SK-N-SH (cell line): ENCODE measurements around the gene MGAT4A. TPM values are rescaled to one million over a fixed set of nuclear protein-coding genes. Genes with fewer than 3 reads are reported as not detected.

Experiments used
- CTCF ChIA-PET: fragments of 300-600, 350-600 bp; formaldehyde crosslinking; extraction: SDS; loops from one replicate; lab custom pipeline; 2021; lab: Yijun Ruan, JAX
- POLR2A ChIA-PET: fragments of 350-600 bp; sonication (Branson Sonifier 250); formaldehyde crosslinking; extraction: SDS; loops from one replicate; lab custom pipeline; 2020; ENCODE audit warnings: antibody characterized with exemption, inconsistent platforms; lab: Yijun Ruan, JAX
- DNase-seq: peaks from one replicate; pipeline ENCODE4 v3.0.0; 2012
- H2AFZ ChIP-seq: fragments of 200-600 bp; sonication (generic); 2 replicates; pipeline ENCODE4 v1.8.1; 2016; ENCODE audit warnings: antibody characterized with exemption, mild to moderate bottlenecking, low read depth
- H3F3A ChIP-seq: fragments of 200-600 bp; sonication (generic); replicated peaks from 2 replicates; pipeline ENCODE3; 2016; ENCODE audit warnings: antibody characterized with exemption, mild to moderate bottlenecking; ENCODE audit not compliant: insufficient read depth
- H3K27ac ChIP-seq, 2 experiments: fragments of 200-500 bp in 1 of 2; fragments of 200-600 bp in 1 of 2; sonication (Bioruptor generic) in 1 of 2; sonication (generic), shearing (Covaris generic) in 1 of 2; 2 replicates each; pipeline versions ENCODE4 v1.5.1 to v1.6.1; 2014 to 2016; ENCODE audit warnings: low read depth in 2 of 2, inconsistent platforms in 1 of 2, low read length in 1 of 2, mild to moderate bottlenecking in 1 of 2, mixed read lengths in 1 of 2
- H3K27me3 ChIP-seq: fragments of 200-600 bp; sonication (generic), shearing (Covaris generic); 2 replicates; pipeline ENCODE4 v1.6.1; 2016; ENCODE audit warnings: mixed run types; ENCODE audit not compliant: insufficient read depth
- H3K36me3 ChIP-seq, 2 experiments: fragments of 200-500 bp in 1 of 2; fragments of 200-600 bp in 1 of 2; sonication (Bioruptor generic) in 1 of 2; sonication (generic) in 1 of 2; replicated peaks in 1 of 2; 2 replicates each; pipeline versions ENCODE3 to v1.5.1; 2014 to 2016; ENCODE audit warnings: low read length in 1 of 2, mild to moderate bottlenecking in 1 of 2; ENCODE audit not compliant: insufficient read depth in 2 of 2, control insufficient read depth in 1 of 2
- H3K4me1 ChIP-seq, 2 experiments: fragments of 200-500 bp in 1 of 2; fragments of 200-600 bp in 1 of 2; sonication (Bioruptor generic) in 1 of 2; sonication (generic), shearing (Covaris generic) in 1 of 2; 2 replicates each; pipeline versions ENCODE4 v1.5.1 to v1.6.1; 2014 to 2016; ENCODE audit warnings: low read depth in 1 of 2, low read length in 1 of 2, mixed run types in 1 of 2; ENCODE audit not compliant: insufficient read depth in 2 of 2, control insufficient read depth in 1 of 2
- H3K4me2 ChIP-seq: fragments of 200-600 bp; sonication (generic), shearing (Covaris generic); 2 replicates; pipeline ENCODE4 v1.6.1; 2017; ENCODE audit warnings: mixed run types
- H3K4me3 ChIP-seq, 2 experiments: fragments of 200-500 bp in 1 of 2; fragments of 200-600 bp in 1 of 2; sonication (Bioruptor generic) in 1 of 2; sonication (generic), shearing (Covaris generic) in 1 of 2; 2 replicates each; pipeline versions ENCODE4 v1.5.1 to v1.8.1; 2014 to 2016; ENCODE audit warnings: low read depth in 2 of 2, inconsistent platforms in 1 of 2, low read length in 1 of 2, mild to moderate bottlenecking in 1 of 2, mixed read lengths in 1 of 2, moderate library complexity in 1 of 2
- H3K79me2 ChIP-seq: fragments of 200-600 bp; sonication (generic); 2 replicates; pipeline ENCODE4 v1.8.1; 2017; ENCODE audit warnings: mild to moderate bottlenecking; ENCODE audit not compliant: insufficient read depth
- H3K9ac ChIP-seq: fragments of 200-600 bp; sonication (generic); 2 replicates; pipeline ENCODE4 v1.6.1; 2017; ENCODE audit warnings: mixed run types
- H3K9me2 ChIP-seq: fragments of 200-600 bp; sonication (generic); 2 replicates; pipeline ENCODE4 v1.6.1; 2017; ENCODE audit warnings: mixed run types
- H3K9me3 ChIP-seq: fragments of 200-600 bp; sonication (generic); 2 replicates; pipeline ENCODE4 v1.6.1; 2017; ENCODE audit warnings: mixed run types, mild to moderate bottlenecking, moderate library complexity
- H4K20me1 ChIP-seq: fragments of 200-600 bp; sonication (generic); 2 replicates; pipeline ENCODE4 v1.6.1; 2017; ENCODE audit warnings: mild to moderate bottlenecking, mixed run types; ENCODE audit not compliant: insufficient read depth
- ELF1 ChIP-seq: IDR thresholded peaks from 2 replicates; pipeline ENCODE4 v1.4.0; 2012
- EP300 ChIP-seq, 2 experiments: IDR thresholded peaks; 2 replicates each; pipeline versions ENCODE4 v1.4.0 to v1.6.1; 2012; ENCODE audit warnings: borderline replicate concordance in 1 of 2, low read depth in 1 of 2, low read length in 1 of 2
- FOXJ3 ChIP-seq: sonication (generic); formaldehyde crosslinking; IDR thresholded peaks from 2 replicates; pipeline ENCODE4 v1.5.1; 2020; ENCODE audit warnings: mild to moderate bottlenecking, missing genetic modification reagents
- FOXM1 ChIP-seq: IDR thresholded peaks from 2 replicates; pipeline ENCODE4 v1.4.0; 2012; ENCODE audit warnings: low read depth, mild to moderate bottlenecking
- GABPA ChIP-seq: IDR thresholded peaks from 2 replicates; pipeline ENCODE4 v1.4.0; 2012; ENCODE audit warnings: low read depth, mild to moderate bottlenecking
- GATA2 ChIP-seq: sonication (generic); formaldehyde crosslinking; IDR thresholded peaks from 2 replicates; pipeline ENCODE4 v1.5.0; 2020; ENCODE audit warnings: mild to moderate bottlenecking, missing genetic modification reagents
- JUND ChIP-seq: IDR thresholded peaks from 2 replicates; pipeline ENCODE4 v1.4.0; 2012
- MEF2A ChIP-seq: IDR thresholded peaks from 2 replicates; pipeline ENCODE4 v1.4.0; 2012; ENCODE audit warnings: low read depth, borderline replicate concordance
- NFIC ChIP-seq: IDR thresholded peaks from 2 replicates; pipeline ENCODE4 v1.4.0; 2012; ENCODE audit warnings: borderline replicate concordance
- NRF1 ChIP-seq: IDR thresholded peaks from 2 replicates; pipeline ENCODE4 v1.6.1; 2012; ENCODE audit warnings: low read depth, mild to moderate bottlenecking, low read length
- POLR2AphosphoS5 ChIP-seq: IDR thresholded peaks from 2 replicates; pipeline ENCODE4 v1.6.1; 2012; ENCODE audit warnings: low read depth, low read length
- RAD21 ChIP-seq: IDR thresholded peaks from 2 replicates; pipeline ENCODE4 v1.6.1; 2012; ENCODE audit warnings: mild to moderate bottlenecking, low read length
- RCOR1 ChIP-seq: fragments of 150-350 bp; IDR thresholded peaks from 2 replicates; pipeline ENCODE4 v1.6.1; 2017; ENCODE audit warnings: antibody characterized with exemption, low read length
- RXRA ChIP-seq: IDR thresholded peaks from 2 replicates; pipeline ENCODE4 v1.4.0; 2012; ENCODE audit warnings: low read depth, mild to moderate bottlenecking, borderline replicate concordance
- SIN3A ChIP-seq: IDR thresholded peaks from 2 replicates; pipeline ENCODE4 v1.6.1; 2012; ENCODE audit warnings: low read depth, mild to moderate bottlenecking, low read length, moderate library complexity, borderline replicate concordance
- TCF12 ChIP-seq: IDR thresholded peaks from 2 replicates; pipeline ENCODE4 v1.4.0; 2012
- USF1 ChIP-seq: IDR thresholded peaks from 2 replicates; pipeline ENCODE4 v1.4.0; 2012; ENCODE audit warnings: low read depth, borderline replicate concordance
- WGBS: methylation state at CpG from one replicate; pipeline ENCODE4 v1.1.6; 2017; ENCODE audit warnings: low lambda C conversion rate; 5-methylcytosine and 5-hydroxymethylcytosine counted together
- polyA plus RNA-seq, 3 experiments: library from polyadenylated mRNA; depleted of rRNA; stranded (reverse); fragments of >200 nt; gene quantifications; 2 replicates each; pipeline ENCODE4 v1.2.3, GENCODE V29; 2012
- TF ChIP-seq, protein P1 (sequence below): IDR thresholded peaks from 2 replicates; pipeline ENCODE4 v1.4.0; 2012; ENCODE audit warnings: low read depth, borderline replicate concordance
- TF ChIP-seq, protein P2 (sequence below): fragments of 150-350 bp; IDR thresholded peaks from 2 replicates; pipeline ENCODE4 v1.6.1; 2016; ENCODE audit warnings: mild to moderate bottlenecking, low read depth, low read length

The MGAT4A gene
- polyA plus RNA-seq, 1 of the 3 experiments (the other 2 are of a cell fraction) = 0.07 TPM

DNA sequence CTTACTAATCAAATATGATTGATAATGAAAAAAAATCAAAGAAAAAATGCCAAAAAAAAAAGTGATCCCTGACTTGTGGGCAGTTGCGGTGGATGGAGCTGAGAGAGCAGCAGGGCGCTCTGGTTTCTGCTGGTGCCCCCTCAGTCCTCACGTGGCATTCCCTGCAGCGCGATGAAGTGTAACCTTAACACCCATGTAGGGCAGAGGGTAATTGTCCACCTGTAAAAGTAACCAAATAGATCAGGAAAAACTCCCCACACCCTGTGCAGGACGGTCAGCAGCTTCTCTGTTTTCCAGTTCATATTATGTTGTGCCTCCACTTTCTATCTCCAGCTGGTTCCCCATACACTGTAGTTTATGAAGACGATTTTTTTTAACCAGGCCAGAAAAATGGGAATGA lies 147.7 kb downstream of the MGAT4A start:
- H2AFZ ChIP-seq = no peak overlapping the region
- POLR2A ChIA-PET = no interaction called here
- TF ChIP-seq TCF12 (no peak), NFIC (no peak), MEF2A (no peak), RCOR1 (no peak), USF1 (no peak), FOXJ3 (no peak), RAD21 (no peak), SIN3A (no peak), NRF1 (no peak), EP300 (IDR thresholded peaks at IDR 0.05; ENCODE audit: borderline replicate concordance in 1 of 2, low read depth in 1 of 2, low read length in 1 of 2) (no peak), FOXM1 (no peak), POLR2AphosphoS5 (no peak), JUND (no peak), GABPA (no peak), RXRA (no peak), ELF1 (no peak), GATA2 (CRISPR knock-in tag) (no peak)
- TF ChIP-seq, protein P1, sequence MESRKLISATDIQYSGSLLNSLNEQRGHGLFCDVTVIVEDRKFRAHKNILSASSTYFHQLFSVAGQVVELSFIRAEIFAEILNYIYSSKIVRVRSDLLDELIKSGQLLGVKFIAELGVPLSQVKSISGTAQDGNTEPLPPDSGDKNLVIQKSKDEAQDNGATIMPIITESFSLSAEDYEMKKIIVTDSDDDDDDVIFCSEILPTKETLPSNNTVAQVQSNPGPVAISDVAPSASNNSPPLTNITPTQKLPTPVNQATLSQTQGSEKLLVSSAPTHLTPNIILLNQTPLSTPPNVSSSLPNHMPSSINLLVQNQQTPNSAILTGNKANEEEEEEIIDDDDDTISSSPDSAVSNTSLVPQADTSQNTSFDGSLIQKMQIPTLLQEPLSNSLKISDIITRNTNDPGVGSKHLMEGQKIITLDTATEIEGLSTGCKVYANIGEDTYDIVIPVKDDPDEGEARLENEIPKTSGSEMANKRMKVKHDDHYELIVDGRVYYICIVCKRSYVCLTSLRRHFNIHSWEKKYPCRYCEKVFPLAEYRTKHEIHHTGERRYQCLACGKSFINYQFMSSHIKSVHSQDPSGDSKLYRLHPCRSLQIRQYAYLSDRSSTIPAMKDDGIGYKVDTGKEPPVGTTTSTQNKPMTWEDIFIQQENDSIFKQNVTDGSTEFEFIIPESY = no peak
- TF ChIP-seq, protein P2, sequence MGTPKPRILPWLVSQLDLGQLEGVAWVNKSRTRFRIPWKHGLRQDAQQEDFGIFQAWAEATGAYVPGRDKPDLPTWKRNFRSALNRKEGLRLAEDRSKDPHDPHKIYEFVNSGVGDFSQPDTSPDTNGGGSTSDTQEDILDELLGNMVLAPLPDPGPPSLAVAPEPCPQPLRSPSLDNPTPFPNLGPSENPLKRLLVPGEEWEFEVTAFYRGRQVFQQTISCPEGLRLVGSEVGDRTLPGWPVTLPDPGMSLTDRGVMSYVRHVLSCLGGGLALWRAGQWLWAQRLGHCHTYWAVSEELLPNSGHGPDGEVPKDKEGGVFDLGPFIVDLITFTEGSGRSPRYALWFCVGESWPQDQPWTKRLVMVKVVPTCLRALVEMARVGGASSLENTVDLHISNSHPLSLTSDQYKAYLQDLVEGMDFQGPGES = no peak
- no peaks in the 10 kb centered on the region for H3K4me1 ChIP-seq
- 97% methylated on average over 7 of the region's 7 CpGs for WGBS
- CTCF ChIA-PET = interaction anchor here (0.7 to 2.4 kb wide), 3 partner anchors 14 to 883 kb away, joined by 3 to 10 read pairs (median 7); no protein-coding TSS in a partner anchor
- no peak overlapping the region for H3K27ac ChIP-seq
- no peak overlapping the region for H3K9ac ChIP-seq
- H3K79me2 ChIP-seq = no peaks in the 10 kb centered on the region
- H3K9me3 ChIP-seq = no peaks in the 10 kb centered on the region
- peaks cover 4% of the 10 kb centered on the region for H3F3A ChIP-seq
- H3K9me2 ChIP-seq = no peaks in the 10 kb centered on the region
- no peak overlapping the region for H3K4me3 ChIP-seq
- peaks cover 0 to 34% of the 10 kb centered on the region in 2 experiments for H3K36me3 ChIP-seq
- H4K20me1 ChIP-seq = no peaks in the 10 kb centered on the region
- H3K4me2 ChIP-seq = no peak overlapping the region
- no peaks in the 10 kb centered on the region for H3K27me3 ChIP-seq
- no peak for DNase-seq
